ENCODE measurements around the gene SLC17A8.

SLC17A8 gene

GRCh38 chr12:100383586-100384558 lies 27.0 kb downstream of the SLC17A8 start:
- H3K4me3 Mint-ChIP-seq, result no peak overlapping the region
- H3K9me3 Mint-ChIP-seq, result no peaks in the 10 kb centered on the region
- DNase-seq (no peak), ATAC-seq (replicated peaks) (no peak)
- peaks cover 0 to 3% of the 10 kb centered on the region in 2 donors for H3K4me1 Mint-ChIP-seq
- no peak overlapping the region for H3K27ac Mint-ChIP-seq
- no peaks in the 10 kb centered on the region for H3K27me3 Mint-ChIP-seq
- no peaks in the 10 kb centered on the region for H3K36me3 Mint-ChIP-seq

GRCh38 chr12:100384559-100384935 lies 27.7 kb downstream of the SLC17A8 start:
- no peaks in the 10 kb centered on the region for H3K27me3 Mint-ChIP-seq
- no peak overlapping the region for H3K27ac Mint-ChIP-seq
- H3K36me3 Mint-ChIP-seq, result no peaks in the 10 kb centered on the region
- ATAC-seq (replicated peaks) (peak in 1 of 2 donors; percentile 23), DNase-seq (no peak)
- no peaks in the 10 kb centered on the region for H3K9me3 Mint-ChIP-seq
- H3K4me3 Mint-ChIP-seq, result no peak overlapping the region
- peaks cover 0 to 3% of the 10 kb centered on the region in 2 donors for H3K4me1 Mint-ChIP-seq

- DNase-seq, result no peak
- H3K36me3 Mint-ChIP-seq, result no peaks in the 10 kb centered on the region
- H3K9me3 Mint-ChIP-seq, result no peaks in the 10 kb centered on the region
- no peak overlapping the region for H3K4me3 Mint-ChIP-seq
- no peaks in the 10 kb centered on the region for H3K4me1 Mint-ChIP-seq
- H3K27ac Mint-ChIP-seq, result no peak overlapping the region
- no peak for ATAC-seq (replicated peaks)
- H3K27me3 Mint-ChIP-seq, result peaks cover 5 to 8% of the 10 kb centered on the region in 2 donors
These were observed 31.5 kb downstream of the SLC17A8 start for GRCh38 chr12:100388382-100388781.

GRCh38 chr12:100391856-100392255 lies 35.0 kb downstream of the SLC17A8 start:
- no peak for DNase-seq
- no peaks in the 10 kb centered on the region for H3K9me3 Mint-ChIP-seq
- H3K27me3 Mint-ChIP-seq, result peaks cover 5 to 9% of the 10 kb centered on the region in 2 donors
- no peaks in the 10 kb centered on the region for H3K36me3 Mint-ChIP-seq
- no peak for ATAC-seq (replicated peaks)
- H3K27ac Mint-ChIP-seq, result no peak overlapping the region
- no peaks in the 10 kb centered on the region for H3K4me1 Mint-ChIP-seq
- H3K4me3 Mint-ChIP-seq, result no peak overlapping the region

- Mint-ChIP-seq H3K4me1 (no peaks in the 10 kb centered on the region), H3K27ac (no peak overlapping the region), H3K4me3 (no peak overlapping the region), H3K9me3 (no peaks in the 10 kb centered on the region), H3K27me3 (peaks cover 5 to 9% of the 10 kb centered on the region in 2 donors), H3K36me3 (no peaks in the 10 kb centered on the region)
- ATAC-seq (replicated peaks), result no peak
- no peak for DNase-seq
These were observed 36.3 kb downstream of the SLC17A8 start for GRCh38 chr12:100393200-100393599.

GRCh38 chr12:100395811-100396210 lies 38.9 kb downstream of the SLC17A8 start:
- no peak overlapping the region for H3K4me3 Mint-ChIP-seq

GRCh38 chr12:100398307-100398706 lies 41.4 kb downstream of the SLC17A8 start:
- no peaks in the 10 kb centered on the region for H3K36me3 Mint-ChIP-seq
- no peak overlapping the region for H3K27ac Mint-ChIP-seq
- no peak overlapping the region for H3K4me3 Mint-ChIP-seq
- peaks cover 0 to 5% of the 10 kb centered on the region in 2 donors for H3K27me3 Mint-ChIP-seq
- ATAC-seq (replicated peaks), result no peak
- H3K4me1 Mint-ChIP-seq, result no peaks in the 10 kb centered on the region
- H3K9me3 Mint-ChIP-seq, result no peaks in the 10 kb centered on the region
- no peak for DNase-seq

More at GRCh38 chr12:100395811-100396210, 38.9 kb downstream of the SLC17A8 start:
- Mint-ChIP-seq H3K36me3 (no peaks in the 10 kb centered on the region), H3K27me3 (peaks cover 5 to 9% of the 10 kb centered on the region in 2 donors), H3K4me1 (no peaks in the 10 kb centered on the region), H3K9me3 (no peaks in the 10 kb centered on the region), H3K27ac (no peak overlapping the region)
- ATAC-seq (replicated peaks), result no peak
- DNase-seq, result no peak

- H3K27ac Mint-ChIP-seq, result no peak overlapping the region
- H3K9me3 Mint-ChIP-seq, result no peaks in the 10 kb centered on the region
- peaks cover 0 to 4% of the 10 kb centered on the region in 2 donors for H3K27me3 Mint-ChIP-seq
- H3K4me3 Mint-ChIP-seq, result no peak overlapping the region
- H3K4me1 Mint-ChIP-seq, result no peaks in the 10 kb centered on the region
- no peak for DNase-seq
- no peaks in the 10 kb centered on the region for H3K36me3 Mint-ChIP-seq
- ATAC-seq (replicated peaks), result no peak
These were observed 42.2 kb downstream of the SLC17A8 start for GRCh38 chr12:100399095-100399494.

GRCh38 chr12:100401660-100402059 lies 44.8 kb downstream of the SLC17A8 start:
- no peak for ATAC-seq (replicated peaks)
- Mint-ChIP-seq H3K4me3 (no peak overlapping the region), H3K36me3 (no peaks in the 10 kb centered on the region), H3K9me3 (no peaks in the 10 kb centered on the region), H3K27ac (no peak overlapping the region), H3K27me3 (peaks cover 0 to 4% of the 10 kb centered on the region in 2 donors), H3K4me1 (no peaks in the 10 kb centered on the region)
- no peak for DNase-seq

GRCh38 chr12:100402763-100403162 lies 45.9 kb downstream of the SLC17A8 start:
- H3K4me3 Mint-ChIP-seq, result no peak overlapping the region
- H3K4me1 Mint-ChIP-seq, result no peaks in the 10 kb centered on the region
- peaks cover 0 to 4% of the 10 kb centered on the region in 2 donors for H3K27me3 Mint-ChIP-seq
- H3K36me3 Mint-ChIP-seq, result no peaks in the 10 kb centered on the region
- no peaks in the 10 kb centered on the region for H3K9me3 Mint-ChIP-seq
- H3K27ac Mint-ChIP-seq, result no peak overlapping the region
- DNase-seq (no peak), ATAC-seq (replicated peaks) (no peak)

- DNase-seq (no peak), ATAC-seq (replicated peaks) (no peak)
- no peak overlapping the region for H3K27ac Mint-ChIP-seq
- no peaks in the 10 kb centered on the region for H3K9me3 Mint-ChIP-seq
- peaks cover 0 to 4% of the 10 kb centered on the region in 2 donors for H3K27me3 Mint-ChIP-seq
- no peak overlapping the region for H3K4me3 Mint-ChIP-seq
- no peaks in the 10 kb centered on the region for H3K4me1 Mint-ChIP-seq
- H3K36me3 Mint-ChIP-seq, result no peaks in the 10 kb centered on the region
These were observed 46.6 kb downstream of the SLC17A8 start for GRCh38 chr12:100403446-100403845.

GRCh38 chr12:100404769-100405407 lies 48.0 kb downstream of the SLC17A8 start:
- Mint-ChIP-seq H3K4me3 (no peak overlapping the region), H3K27me3 (peaks cover 9 to 13% of the 10 kb centered on the region in 2 donors), H3K9me3 (no peaks in the 10 kb centered on the region), H3K27ac (no peak overlapping the region), H3K4me1 (no peaks in the 10 kb centered on the region), H3K36me3 (no peaks in the 10 kb centered on the region)
- DNase-seq, result no peak
- ATAC-seq (replicated peaks), result no peak

GRCh38 chr12:100413001-100413400 lies 56.1 kb downstream of the SLC17A8 start:
- Mint-ChIP-seq H3K27ac (no peak overlapping the region), H3K4me1 (no peaks in the 10 kb centered on the region), H3K9me3 (no peaks in the 10 kb centered on the region), H3K4me3 (no peak overlapping the region), H3K36me3 (no peaks in the 10 kb centered on the region), H3K27me3 (peaks cover 9 to 10% of the 10 kb centered on the region in 2 donors)
- DNase-seq (no peak), ATAC-seq (replicated peaks) (no peak)

GRCh38 chr12:100414739-100415138 lies 57.9 kb downstream of the SLC17A8 start:
- Mint-ChIP-seq H3K9me3 (no peaks in the 10 kb centered on the region), H3K27ac (no peak overlapping the region), H3K36me3 (no peaks in the 10 kb centered on the region), H3K4me1 (no peaks in the 10 kb centered on the region), H3K4me3 (no peak overlapping the region), H3K27me3 (peaks cover 2 to 3% of the 10 kb centered on the region in 2 donors)
- DNase-seq (no peak), ATAC-seq (replicated peaks) (no peak)

GRCh38 chr12:100422646-100423045 lies 65.8 kb downstream of the SLC17A8 start:
- Mint-ChIP-seq H3K4me3 (no peak overlapping the region), H3K4me1 (no peaks in the 10 kb centered on the region), H3K27ac (no peak overlapping the region), H3K9me3 (peaks cover 6 to 10% of the 10 kb centered on the region in 2 donors), H3K27me3 (peaks cover 0 to 5% of the 10 kb centered on the region in 2 donors), H3K36me3 (no peaks in the 10 kb centered on the region)
- ATAC-seq (replicated peaks) (no peak), DNase-seq (no peak)
